Caco-2 (cell line): Measurements from ENCODE around the gene DMWD. TPM values are rescaled to one million over a fixed set of nuclear protein-coding genes. Genes with fewer than 3 reads are reported as not detected.

Source experiments
- BruUV-seq: library from RNA; stranded (reverse); fragments of 400-500 nt; replicated peaks from 2 replicates; lab custom pipeline; 2021; lab: Mats Ljungman, UMichigan
- CTCF ChIA-PET: fragments of 300-600 bp; sonication (Branson Sonifier 250); formaldehyde crosslinking; loops from one replicate; lab custom pipeline; 2022; ENCODE audit warnings: antibody characterized with exemption; lab: Charles Lee
- POLR2A ChIA-PET: fragments of 300-600 bp; sonication (Branson Sonifier 250); formaldehyde crosslinking; loops from one replicate; lab custom pipeline; 2022; ENCODE audit warnings: antibody characterized with exemption; lab: Charles Lee
- DNase-seq, 2 experiments: peaks; one replicate each; pipeline versions ENCODE4 v3.0.0 to v3.0.0-alpha.2; 2020 to 2022
- H3K27me3 ChIP-seq: replicated peaks from 2 replicates; pipeline ENCODE4 v1.6.0; 2011; ENCODE audit warnings: low read length; ENCODE audit not compliant: control insufficient read depth, insufficient read depth
- H3K36me3 ChIP-seq: 2 replicates; pipeline ENCODE4 v1.5.1; 2011; ENCODE audit warnings: low read length; ENCODE audit not compliant: control insufficient read depth, insufficient read depth
- H3K4me1 ChIP-seq: fragments of 250-450 bp; sonication (Bioruptor Pico); 2 replicates; pipeline ENCODE4 v1.5.1; 2020; ENCODE audit warnings: mild to moderate bottlenecking
- H3K4me3 ChIP-seq: 2 replicates; pipeline ENCODE4 v1.5.1; 2011; ENCODE audit warnings: low read depth, mild to moderate bottlenecking, control low read depth, low read length
- H3K9me3 ChIP-seq: fragments of 250-450 bp; sonication (Bioruptor Pico); 2 replicates; pipeline ENCODE4 v1.5.1; 2020; ENCODE audit warnings: mild to moderate bottlenecking, moderate library complexity
- H3K27ac Mint-ChIP-seq: one replicate; pipeline ENCODE4 v1.8.0; 2022; ENCODE audit warnings: mixed read lengths; ENCODE audit not compliant: unreplicated experiment
- H3K27me3 Mint-ChIP-seq: one replicate; pipeline ENCODE4 v1.8.0; 2022; ENCODE audit warnings: mixed read lengths; ENCODE audit not compliant: insufficient read depth, unreplicated experiment
- H3K36me3 Mint-ChIP-seq: one replicate; pipeline ENCODE4 v1.8.0; 2022; ENCODE audit warnings: mild to moderate bottlenecking, mixed read lengths; ENCODE audit not compliant: insufficient read depth, unreplicated experiment
- H3K4me1 Mint-ChIP-seq: one replicate; pipeline ENCODE4 v1.8.0; 2022; ENCODE audit warnings: low read depth, mixed read lengths; ENCODE audit not compliant: unreplicated experiment
- H3K4me3 Mint-ChIP-seq: one replicate; pipeline ENCODE4 v1.8.0; 2022; ENCODE audit warnings: mild to moderate bottlenecking, moderate library complexity, mixed read lengths; ENCODE audit not compliant: unreplicated experiment
- H3K9me3 Mint-ChIP-seq: one replicate; pipeline ENCODE4 v1.8.0; 2022; ENCODE audit warnings: mixed read lengths; ENCODE audit not compliant: unreplicated experiment
- CTCF ChIP-seq, 2 experiments: fragments of 200-600 bp in 1 of 2; IDR thresholded peaks; 1 replicate in 1 of 2; 2 replicates in 1 of 2; pipeline versions ENCODE4 v1.5.1 to v1.8.0; 2011 to 2022; ENCODE audit warnings: antibody characterized with exemption in 1 of 2, control low read depth in 1 of 2, inconsistent platforms in 1 of 2, low read depth in 1 of 2, low read length in 1 of 2, mild to moderate bottlenecking in 1 of 2, moderate library complexity in 1 of 2; ENCODE audit not compliant: insufficient read depth in 1 of 2, severe bottlenecking in 1 of 2, unreplicated experiment in 1 of 2
- intact Hi-C: fragments of 100-400 bp; cut with micrococcal nuclease; formaldehyde crosslinking; loops from one replicate; pipeline ENCODE4 v1.10.0; 2022; ENCODE audit not compliant: unreplicated experiment
- total RNA-seq: library from RNA; stranded (reverse); gene quantifications from 2 replicates; pipeline ENCODE4 v1.2.3, GENCODE V29; 2022

DMWD gene
- total RNA-seq, 1 experiment from 2014 or later: 76.3 TPM

DNA sequence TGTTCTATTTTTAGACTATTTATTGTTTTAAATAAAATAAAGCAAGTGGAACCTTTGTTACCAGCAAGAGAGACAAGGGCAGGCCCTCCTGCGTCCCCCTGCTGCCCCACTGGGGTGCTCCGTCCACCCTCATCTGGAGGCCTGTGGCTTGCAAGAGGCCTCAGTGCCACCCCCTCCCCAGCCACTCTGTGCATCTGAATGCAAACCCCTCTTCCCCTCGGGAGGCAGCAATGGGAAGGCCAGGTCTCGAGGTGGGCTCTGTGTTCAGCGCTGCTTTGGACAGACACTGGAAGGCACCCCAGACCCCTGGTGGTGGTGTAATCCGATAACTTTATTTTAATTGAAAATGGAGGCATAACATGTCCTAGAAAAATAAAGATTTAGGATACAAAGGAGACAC is 28.2 kb downstream of the DMWD start:
- no peaks in the 10 kb centered on the region for H3K27me3 Mint-ChIP-seq
- intact Hi-C loops: no loop called here
- BruUV-seq: no TSS peak
- H3K27ac Mint-ChIP-seq: peak overlapping the region; percentile 76
- Histone ChIP-seq H3K9me3 (no peaks in the 10 kb centered on the region), H3K36me3 (no peaks in the 10 kb centered on the region), H3K4me3 (no peak overlapping the region), H3K4me1 (peaks cover 6% of the 10 kb centered on the region), H3K27me3 (no peaks in the 10 kb centered on the region)
- H3K4me1 Mint-ChIP-seq: peaks cover 7% of the 10 kb centered on the region
- H3K4me3 Mint-ChIP-seq: peak overlapping the region; percentile 23
- CTCF ChIA-PET: no interaction called here
- no peak for DNase-seq
- no peaks in the 10 kb centered on the region for H3K9me3 Mint-ChIP-seq
- POLR2A ChIA-PET: interaction anchor here (0.6 to 1.1 kb wide), 2 partner anchors 20 to 34 kb away, joined by 3 to 4 read pairs; partner anchors contain the start of gene FBXO46
- TF ChIP-seq CTCF (IDR thresholded peaks at IDR 0.05; ENCODE audit: insufficient read depth in 1 of 2, low read depth in 1 of 2, low read length in 1 of 2, severe bottlenecking in 1 of 2, unreplicated experiment in 1 of 2): no peak
- H3K36me3 Mint-ChIP-seq: peaks cover 23% of the 10 kb centered on the region

- Mint-ChIP-seq H3K27me3 (no peaks in the 10 kb centered on the region), H3K9me3 (no peaks in the 10 kb centered on the region), H3K36me3 (peaks cover 17% of the 10 kb centered on the region), H3K27ac (no peak overlapping the region), H3K4me1 (peaks cover 7% of the 10 kb centered on the region), H3K4me3 (no peak overlapping the region)
- POLR2A ChIA-PET: interaction anchor here (0.6 kb wide), 1 partner anchor 21 kb away, joined by 3 read pairs; no protein-coding TSS in a partner anchor
- no peak for TF ChIP-seq CTCF (IDR thresholded peaks at IDR 0.05; ENCODE audit: insufficient read depth in 1 of 2, low read depth in 1 of 2, low read length in 1 of 2, severe bottlenecking in 1 of 2, unreplicated experiment in 1 of 2)
- BruUV-seq: no TSS peak
- Histone ChIP-seq H3K36me3 (no peaks in the 10 kb centered on the region), H3K9me3 (no peaks in the 10 kb centered on the region), H3K27me3 (no peaks in the 10 kb centered on the region), H3K4me1 (peaks cover 6% of the 10 kb centered on the region), H3K4me3 (no peak overlapping the region)
- DNase-seq: no peak
- intact Hi-C loops: no loop called here
- CTCF ChIA-PET: no interaction called here
Observed at GRCh38 chr19:45763691-45764294, 28.9 kb downstream of the DMWD start.

DNA sequence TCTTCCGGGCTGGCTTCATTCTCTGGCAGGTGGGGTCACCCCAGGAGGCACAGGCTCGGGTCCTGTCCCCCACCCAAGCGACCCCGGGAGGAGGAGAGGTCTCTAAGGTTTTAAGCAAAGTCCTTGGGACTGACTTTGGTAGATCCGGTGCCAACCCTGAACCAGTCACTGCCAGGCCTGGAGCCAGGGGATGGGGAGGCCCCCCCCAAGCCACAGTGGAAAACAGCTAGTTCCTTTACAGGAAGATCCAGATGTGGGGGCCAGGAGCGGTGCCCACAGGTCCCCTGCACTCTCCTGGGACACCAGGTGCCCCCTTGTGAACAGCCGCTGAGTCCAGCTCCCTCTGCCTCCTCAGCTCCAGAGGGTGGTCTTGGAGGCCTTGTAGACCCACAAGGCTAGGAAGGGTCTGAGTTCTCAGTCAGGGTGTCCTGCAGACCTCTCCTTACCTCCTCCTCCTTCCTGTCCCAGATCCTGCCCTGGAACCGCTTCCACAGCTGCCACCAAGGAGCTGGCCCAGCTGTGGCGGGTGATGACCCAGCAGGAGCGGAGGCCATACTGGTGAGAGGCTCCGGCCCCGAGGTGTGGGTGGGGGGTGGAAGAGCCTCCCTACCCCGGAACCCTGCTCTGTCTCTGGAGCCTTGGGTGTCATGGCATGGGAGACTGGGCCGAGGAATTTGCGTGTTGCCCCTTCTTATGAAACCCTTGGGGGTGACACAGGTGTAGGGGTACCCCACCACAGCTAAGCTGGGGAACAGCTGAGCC is 29.6 kb downstream of the DMWD start:
- H3K36me3 ChIP-seq: no peaks in the 10 kb centered on the region
- no peak for DNase-seq
- H3K4me1 ChIP-seq: peaks cover 6% of the 10 kb centered on the region
- H3K9me3 Mint-ChIP-seq: no peaks in the 10 kb centered on the region
- H3K4me3 Mint-ChIP-seq: no peak overlapping the region
- POLR2A ChIA-PET: no interaction called here
- H3K27me3 ChIP-seq: no peaks in the 10 kb centered on the region
- H3K9me3 ChIP-seq: no peaks in the 10 kb centered on the region
- CTCF ChIA-PET: interaction anchor here (1.3 kb wide), 1 partner anchor 11 kb away, joined by 3 read pairs; no protein-coding TSS in a partner anchor
- H3K27ac Mint-ChIP-seq: no peak overlapping the region
- H3K27me3 Mint-ChIP-seq: no peaks in the 10 kb centered on the region
- peaks cover 13% of the 10 kb centered on the region for H3K36me3 Mint-ChIP-seq
- intact Hi-C loops: no loop called here
- BruUV-seq: no TSS peak
- H3K4me1 Mint-ChIP-seq: peaks cover 7% of the 10 kb centered on the region
- no peak for TF ChIP-seq CTCF (IDR thresholded peaks at IDR 0.05; ENCODE audit: insufficient read depth in 1 of 2, low read depth in 1 of 2, low read length in 1 of 2, severe bottlenecking in 1 of 2, unreplicated experiment in 1 of 2)
- H3K4me3 ChIP-seq: no peak overlapping the region
